BE2C (cell line): Measurements from ENCODE around the gene TNNI2.

Experiments used
- DNase-seq: peaks from one replicate; pipeline ENCODE4 v3.0.0-alpha.2; 2020
- H3K27me3 ChIP-seq: fragments of 250-450 bp; sonication (Bioruptor Pico); 2 replicates; pipeline ENCODE4 v1.5.1; 2020; ENCODE audit warnings: mild to moderate bottlenecking
- H3K36me3 ChIP-seq: fragments of 250-450 bp; sonication (Bioruptor Pico); 2 replicates; pipeline ENCODE4 v1.5.1; 2020; ENCODE audit warnings: mild to moderate bottlenecking
- H3K4me1 ChIP-seq: fragments of 250-450 bp; sonication (Bioruptor Pico); 2 replicates; pipeline ENCODE4 v1.5.1; 2020
- H3K4me3 ChIP-seq: 2 replicates; pipeline ENCODE4 v1.5.1; 2011; ENCODE audit warnings: low read depth, low read length
- H3K9me3 ChIP-seq: fragments of 250-450 bp; sonication (Bioruptor Pico); 2 replicates; pipeline ENCODE4 v1.5.1; 2020
- TF ChIP-seq, protein P1 (sequence below): IDR thresholded peaks from 2 replicates; pipeline ENCODE4 v1.5.1; 2012; ENCODE audit warnings: mild to moderate bottlenecking, low read depth, low read length

Gene TNNI2

GRCh38 chr11:1843098-1843473 lies 4.3 kb downstream of the TNNI2 start:
- Histone ChIP-seq H3K9me3 (no peaks in the 10 kb centered on the region), H3K4me3 (no peak overlapping the region), H3K27me3 (no peaks in the 10 kb centered on the region), H3K4me1 (no peaks in the 10 kb centered on the region; the same call in 1 of the 2 replicates), H3K36me3 (no peaks in the 10 kb centered on the region)
- TF ChIP-seq, protein P1, sequence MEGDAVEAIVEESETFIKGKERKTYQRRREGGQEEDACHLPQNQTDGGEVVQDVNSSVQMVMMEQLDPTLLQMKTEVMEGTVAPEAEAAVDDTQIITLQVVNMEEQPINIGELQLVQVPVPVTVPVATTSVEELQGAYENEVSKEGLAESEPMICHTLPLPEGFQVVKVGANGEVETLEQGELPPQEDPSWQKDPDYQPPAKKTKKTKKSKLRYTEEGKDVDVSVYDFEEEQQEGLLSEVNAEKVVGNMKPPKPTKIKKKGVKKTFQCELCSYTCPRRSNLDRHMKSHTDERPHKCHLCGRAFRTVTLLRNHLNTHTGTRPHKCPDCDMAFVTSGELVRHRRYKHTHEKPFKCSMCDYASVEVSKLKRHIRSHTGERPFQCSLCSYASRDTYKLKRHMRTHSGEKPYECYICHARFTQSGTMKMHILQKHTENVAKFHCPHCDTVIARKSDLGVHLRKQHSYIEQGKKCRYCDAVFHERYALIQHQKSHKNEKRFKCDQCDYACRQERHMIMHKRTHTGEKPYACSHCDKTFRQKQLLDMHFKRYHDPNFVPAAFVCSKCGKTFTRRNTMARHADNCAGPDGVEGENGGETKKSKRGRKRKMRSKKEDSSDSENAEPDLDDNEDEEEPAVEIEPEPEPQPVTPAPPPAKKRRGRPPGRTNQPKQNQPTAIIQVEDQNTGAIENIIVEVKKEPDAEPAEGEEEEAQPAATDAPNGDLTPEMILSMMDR = no peak
- DNase-seq = no peak

- DNase-seq = no peak
- Histone ChIP-seq H3K4me1 (no peaks in the 10 kb centered on the region), H3K27me3 (no peaks in the 10 kb centered on the region), H3K9me3 (no peaks in the 10 kb centered on the region), H3K4me3 (no peak overlapping the region), H3K36me3 (no peaks in the 10 kb centered on the region)
- TF ChIP-seq, protein P1 = no peak
Measured at GRCh38 chr11:1843796-1844195, 5.0 kb downstream of the TNNI2 start.

DNA sequence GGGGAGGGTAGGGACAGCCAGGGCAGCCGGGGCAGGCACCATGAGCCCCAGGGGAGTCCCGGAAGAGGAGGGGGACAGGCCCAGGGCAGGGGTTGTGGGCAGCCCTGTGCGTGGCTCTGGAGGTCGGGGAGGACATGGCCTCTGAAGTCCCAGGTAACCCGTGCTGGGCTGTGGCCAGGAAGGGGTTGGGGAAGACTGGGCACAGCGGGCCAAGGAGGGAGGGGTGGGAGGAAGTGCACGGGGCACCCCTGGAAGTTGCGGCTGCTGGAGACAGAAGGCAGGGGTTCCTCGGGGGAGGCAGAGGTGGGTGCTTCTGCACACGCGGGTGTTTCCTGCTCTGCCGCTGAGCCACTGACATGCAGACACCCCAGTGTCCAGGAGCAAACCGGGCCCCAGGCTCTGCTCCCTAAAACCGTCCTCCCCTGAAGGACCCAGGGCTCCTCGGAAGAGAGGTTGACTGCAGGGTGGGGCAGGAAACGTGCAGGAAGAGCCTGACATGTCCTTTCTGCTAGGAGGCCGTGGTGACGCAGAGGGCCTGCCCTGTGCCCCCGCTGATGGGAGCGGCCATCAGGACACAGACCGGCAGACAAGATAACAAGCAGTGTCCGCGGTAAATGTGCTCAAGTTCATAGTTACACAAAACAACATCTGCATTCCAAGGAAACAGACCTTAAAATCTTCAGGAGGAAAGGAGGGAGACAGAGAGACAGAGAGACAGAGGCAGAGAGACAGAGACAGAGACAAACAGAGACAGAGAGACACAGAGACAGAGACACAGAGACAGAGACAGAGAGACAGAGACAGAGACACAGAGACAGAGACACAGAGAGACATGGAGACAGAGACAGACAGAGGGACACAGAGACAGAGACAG lies 5.7 kb downstream of the TNNI2 start:
- no peaks in the 10 kb centered on the region for H3K4me1 ChIP-seq
- TF ChIP-seq, protein P1 = no peak
- H3K27me3 ChIP-seq = no peaks in the 10 kb centered on the region
- no peaks in the 10 kb centered on the region for H3K36me3 ChIP-seq
- no peaks in the 10 kb centered on the region for H3K9me3 ChIP-seq
- DNase-seq = no peak
- no peak overlapping the region for H3K4me3 ChIP-seq

DNA sequence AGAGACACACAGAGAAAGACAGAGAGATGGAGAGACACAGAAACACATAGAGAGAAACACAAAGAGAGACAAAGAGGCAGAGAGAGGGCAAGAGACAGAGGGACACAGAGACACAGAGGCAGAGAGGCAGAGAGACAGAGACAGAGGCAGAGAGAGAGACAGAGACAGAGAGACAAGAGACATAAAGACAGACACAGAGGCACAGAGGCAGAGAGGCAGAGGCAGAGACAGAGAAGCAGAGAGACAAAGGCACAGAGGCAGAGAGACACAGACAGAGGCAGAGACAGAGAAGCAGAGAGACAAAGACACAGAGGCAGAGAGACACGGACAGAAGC lies 6.3 kb downstream of the TNNI2 start:
- no peaks in the 10 kb centered on the region for H3K27me3 ChIP-seq

GRCh38 chr11:1845561-1846452 lies 7.0 kb downstream of the TNNI2 start:
- DNase-seq = no peak
- Histone ChIP-seq H3K4me1 (no peaks in the 10 kb centered on the region), H3K36me3 (no peaks in the 10 kb centered on the region), H3K27me3 (no peaks in the 10 kb centered on the region), H3K4me3 (no peak overlapping the region), H3K9me3 (no peaks in the 10 kb centered on the region)
- TF ChIP-seq, protein P1 = no peak

More for the DNA sequence above, 6.3 kb downstream of the TNNI2 start:
- TF ChIP-seq, protein P1 = no peak
- DNase-seq = no peak
- Histone ChIP-seq H3K9me3 (no peaks in the 10 kb centered on the region), H3K4me1 (no peaks in the 10 kb centered on the region), H3K4me3 (no peak overlapping the region), H3K36me3 (no peaks in the 10 kb centered on the region)

DNA sequence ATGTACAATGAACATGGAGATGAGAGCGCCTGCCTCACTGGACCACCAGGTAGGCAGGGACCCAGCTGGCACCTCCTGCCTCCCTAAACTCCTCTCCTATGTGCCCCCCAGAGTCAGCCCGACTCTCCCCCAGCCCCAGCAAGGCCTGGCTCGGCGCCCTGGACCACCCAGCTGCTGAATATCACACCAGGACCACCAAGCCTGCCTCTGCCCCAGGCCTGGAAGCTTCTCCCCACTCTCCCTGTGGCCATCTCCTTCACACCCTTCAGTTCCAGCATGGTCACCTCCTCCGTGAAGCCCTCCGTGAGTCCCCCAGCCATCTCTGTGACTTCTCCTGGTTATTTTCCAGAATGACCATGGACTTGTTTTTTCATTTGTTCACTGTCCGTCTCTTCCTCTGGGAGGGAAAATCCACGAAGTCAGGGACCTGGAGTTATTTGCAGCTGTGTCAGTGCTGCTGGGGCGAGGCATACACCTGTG lies 7.7 kb downstream of the TNNI2 start:
- TF ChIP-seq, protein P1 = no peak
- Histone ChIP-seq H3K9me3 (no peaks in the 10 kb centered on the region), H3K27me3 (no peaks in the 10 kb centered on the region), H3K4me1 (no peaks in the 10 kb centered on the region), H3K36me3 (no peaks in the 10 kb centered on the region), H3K4me3 (no peak overlapping the region)
- no peak for DNase-seq
